SJSA1 (cell line): Measurements from ENCODE around the gene BAK1. TPM values are rescaled to one million over a fixed set of nuclear protein-coding genes. Genes with fewer than 3 reads are reported as not detected.
A peak's percentile ranks its signal among the peaks of the same experiment; 100 is the strongest.

Experiments used
- DNase-seq, 2 experiments: peaks; one replicate each; pipeline ENCODE4 v3.0.0-alpha.2; 2015 to 2020; ENCODE audit warnings: low spot score in 2 of 2, low read depth in 1 of 2
- H3K27ac ChIP-seq: fragments of 250-450 bp; sonication (Bioruptor Pico); 2 replicates; pipeline ENCODE4 v1.5.1; 2020; ENCODE audit warnings: mild to moderate bottlenecking, moderate library complexity
- H3K27me3 ChIP-seq: fragments of 250-450 bp; sonication (Bioruptor Pico); replicated peaks from 2 replicates; pipeline ENCODE4 v1.5.1; 2020; ENCODE audit warnings: mild to moderate bottlenecking, moderate library complexity
- H3K36me3 ChIP-seq: fragments of 250-450 bp; sonication (Bioruptor Pico); 2 replicates; pipeline ENCODE4 v1.5.1; 2020; ENCODE audit warnings: mild to moderate bottlenecking
- H3K4me1 ChIP-seq: fragments of 250-450 bp; sonication (Bioruptor Pico); replicated peaks from 2 replicates; pipeline ENCODE4 v1.6.1; 2021; ENCODE audit warnings: mild to moderate bottlenecking
- H3K4me3 ChIP-seq: fragments of 250-450 bp; sonication (Bioruptor Pico); 2 replicates; pipeline ENCODE4 v1.5.1; 2020; ENCODE audit warnings: mild to moderate bottlenecking
- H3K9me3 ChIP-seq: fragments of 250-450 bp; sonication (Bioruptor Pico); replicated peaks from 2 replicates; pipeline ENCODE4 v1.5.1; 2020; ENCODE audit warnings: mild to moderate bottlenecking
- total RNA-seq: library from RNA; depleted of rRNA; stranded (reverse); fragments of >200 nt; shearing (Covaris generic); gene quantifications from 2 replicates; pipeline ENCODE4 v1.2.3, GENCODE V29; 2014; rRNA removed

Gene BAK1
- 14.3 and 23.3 TPM in 2 replicates for total RNA-seq

DNA sequence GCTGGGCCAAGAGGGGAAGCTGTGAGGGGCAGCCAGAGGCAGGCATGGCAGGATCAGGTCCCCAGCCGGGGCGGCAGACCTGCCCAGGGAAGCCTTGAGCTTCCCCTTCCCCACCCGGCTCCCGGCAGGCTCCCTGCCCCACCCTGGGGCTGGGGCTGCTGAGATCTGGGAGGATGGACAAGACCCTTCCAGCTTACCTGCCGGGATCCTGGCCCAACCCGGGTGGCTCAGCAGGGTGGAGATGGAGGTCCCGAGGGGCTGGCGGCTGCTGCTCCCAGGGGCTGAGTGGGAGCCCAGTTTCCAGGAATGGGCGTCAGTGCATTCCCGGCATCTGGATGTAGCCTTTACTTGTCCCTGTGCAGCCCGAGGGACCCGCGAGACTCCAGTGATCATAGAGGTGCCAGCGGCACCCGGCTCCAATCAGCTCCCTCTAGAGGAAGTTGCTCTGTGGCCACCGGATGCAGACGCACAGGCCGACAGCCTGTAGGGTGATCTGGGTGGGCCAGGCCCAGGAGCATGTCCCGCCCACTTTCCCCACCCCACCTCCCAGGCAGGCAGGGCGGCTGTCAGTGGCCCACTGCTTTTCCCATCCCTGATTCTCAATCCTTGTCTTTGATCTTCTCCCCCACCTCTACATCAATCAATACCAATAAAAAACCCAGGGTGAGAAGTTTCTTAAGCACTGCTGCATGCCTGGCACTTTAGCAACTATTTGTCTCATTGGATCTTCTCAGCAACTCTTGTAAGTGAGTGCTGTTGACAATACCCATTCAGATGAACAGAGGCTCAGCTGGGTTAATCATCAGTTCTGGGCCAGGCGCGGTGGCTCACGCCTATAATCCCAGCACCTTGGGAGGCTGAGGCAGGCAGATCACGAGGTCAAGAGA lies at the start of gene BAK1:
BAK1 (minus strand) TSS at position 449 of the 887 bp plus-strand sequence. CDS start 2,672 bp downstream, outside the sequence.
- peak; percentile 84 to 94 for DNase-seq
- H3K36me3 ChIP-seq: peaks cover 37% of the 10 kb centered on the region
- peak within 1 kb of the TSS; percentile 38 for H3K27ac ChIP-seq

DNA sequence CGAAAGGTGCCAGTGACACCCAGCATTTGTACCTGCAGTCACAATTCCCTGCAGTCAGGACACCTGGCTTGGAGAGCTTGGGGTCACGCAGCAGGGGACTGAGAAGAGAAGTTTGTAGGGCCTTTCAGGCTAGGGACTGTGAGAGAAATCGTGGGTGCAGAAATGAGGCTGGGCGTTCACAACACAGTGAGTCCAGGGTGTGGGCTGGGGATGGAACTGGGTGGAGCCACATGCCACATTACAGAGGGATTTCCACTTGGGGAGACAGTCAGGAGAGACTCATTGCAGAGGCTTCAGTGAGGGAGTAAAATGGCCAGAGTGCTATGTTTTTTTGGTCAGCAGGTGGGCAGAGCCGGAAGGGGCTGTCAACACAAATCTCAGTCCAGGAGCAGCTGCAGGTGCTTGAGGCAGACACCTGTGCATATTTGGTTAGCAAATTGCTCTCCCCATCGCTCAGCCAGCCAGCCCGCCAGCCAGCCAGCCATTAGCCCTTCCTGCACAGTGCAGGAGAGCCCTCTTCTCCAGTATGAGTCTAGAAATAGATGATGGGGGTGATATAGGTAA lies 48.4 kb upstream of the BAK1 start:
- Histone ChIP-seq H3K9me3 (no peaks in the 10 kb centered on the region), H3K27me3 (no peaks in the 10 kb centered on the region), H3K36me3 (peaks cover 19% of the 10 kb centered on the region), H3K27ac (no peak overlapping the region), H3K4me1 (peaks cover 8% of the 10 kb centered on the region), H3K4me3 (no peak overlapping the region)
- no peak for DNase-seq

More for the DNA sequence above, at the start of gene BAK1:
- Histone ChIP-seq H3K4me3 (peak within 1 kb of the TSS; percentile 66), H3K27me3 (no peaks in the 10 kb centered on the region), H3K9me3 (no peaks in the 10 kb centered on the region), H3K4me1 (peaks cover 13% of the 10 kb centered on the region)

DNA sequence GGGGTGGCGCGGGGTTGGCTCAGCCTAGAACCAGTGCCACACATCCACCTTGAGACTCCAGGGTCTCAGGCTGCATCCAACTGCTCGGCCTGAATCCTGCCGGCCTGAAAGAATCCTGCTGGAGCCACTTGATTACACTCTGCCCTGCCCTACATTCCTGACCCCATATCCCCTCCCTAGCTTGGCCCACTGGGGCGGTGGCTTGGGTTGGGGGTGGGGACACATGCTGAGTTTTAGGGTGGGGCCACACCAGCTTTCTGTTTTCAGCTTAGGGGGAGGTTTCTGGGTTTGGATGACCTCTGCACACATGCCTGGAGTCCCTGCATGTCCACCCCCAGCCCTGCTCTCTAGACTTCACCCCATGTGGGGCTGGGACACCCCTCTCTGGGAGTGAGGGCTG lies 47.8 kb upstream of the BAK1 start:
- Histone ChIP-seq H3K4me1 (peaks cover 4% of the 10 kb centered on the region), H3K4me3 (no peak overlapping the region), H3K36me3 (peaks cover 20% of the 10 kb centered on the region), H3K27ac (no peak overlapping the region), H3K9me3 (no peaks in the 10 kb centered on the region), H3K27me3 (no peaks in the 10 kb centered on the region)
- DNase-seq: no peak

DNA sequence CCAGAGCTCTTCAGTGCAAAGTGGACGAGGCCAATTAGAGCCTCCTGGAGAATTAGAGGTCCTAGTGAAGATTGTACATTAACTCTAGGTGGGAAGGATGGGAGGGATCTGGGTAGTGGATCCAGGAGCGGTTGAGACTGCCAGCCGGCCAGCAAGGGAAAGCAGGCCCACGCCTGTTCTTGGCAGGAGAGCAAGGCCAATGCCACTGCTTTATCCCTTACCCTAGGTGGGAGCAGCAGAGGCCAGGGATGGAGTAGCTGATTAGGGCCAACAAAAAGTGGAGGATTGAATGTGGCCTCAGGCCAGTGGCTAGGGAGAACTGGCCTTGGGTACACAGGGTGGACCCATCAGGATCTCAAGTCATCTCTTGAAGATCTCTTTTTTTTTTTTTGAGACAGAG lies 44.8 kb upstream of the BAK1 start:
- no peaks in the 10 kb centered on the region for H3K27me3 ChIP-seq
- no peaks in the 10 kb centered on the region for H3K9me3 ChIP-seq
- H3K36me3 ChIP-seq: peaks cover 23% of the 10 kb centered on the region
- no peak for DNase-seq
- no peak overlapping the region for H3K27ac ChIP-seq
- peaks cover 18% of the 10 kb centered on the region for H3K4me1 ChIP-seq
- H3K4me3 ChIP-seq: no peak overlapping the region

DNA sequence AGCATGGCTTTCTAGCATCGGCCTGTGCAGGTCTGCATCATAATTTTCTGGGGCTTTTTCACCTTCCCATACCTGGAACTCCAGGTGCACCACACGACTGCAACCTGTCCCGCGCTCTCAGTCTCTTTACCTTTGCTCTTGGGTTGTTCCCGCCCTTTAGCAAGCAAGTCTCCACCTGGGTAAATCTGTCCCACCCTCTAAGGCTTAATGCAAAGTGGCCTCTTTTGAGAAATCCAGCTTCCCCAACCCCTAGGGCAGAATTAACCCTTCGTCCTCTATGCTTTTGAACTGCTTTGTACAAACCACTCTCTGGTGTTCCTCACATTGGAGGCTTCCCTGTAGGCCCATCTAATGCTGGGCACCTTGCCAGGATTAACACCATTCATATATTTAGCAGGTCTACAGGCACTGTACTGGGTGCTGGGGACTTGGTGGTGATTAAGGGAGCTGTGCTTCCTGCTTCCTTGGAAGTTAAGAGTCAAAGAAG lies 43.9 kb upstream of the BAK1 start:
- Histone ChIP-seq H3K27me3 (no peaks in the 10 kb centered on the region), H3K4me3 (no peak overlapping the region), H3K27ac (no peak overlapping the region), H3K36me3 (peaks cover 23% of the 10 kb centered on the region), H3K9me3 (no peaks in the 10 kb centered on the region), H3K4me1 (peaks cover 18% of the 10 kb centered on the region)
- no peak for DNase-seq

DNA sequence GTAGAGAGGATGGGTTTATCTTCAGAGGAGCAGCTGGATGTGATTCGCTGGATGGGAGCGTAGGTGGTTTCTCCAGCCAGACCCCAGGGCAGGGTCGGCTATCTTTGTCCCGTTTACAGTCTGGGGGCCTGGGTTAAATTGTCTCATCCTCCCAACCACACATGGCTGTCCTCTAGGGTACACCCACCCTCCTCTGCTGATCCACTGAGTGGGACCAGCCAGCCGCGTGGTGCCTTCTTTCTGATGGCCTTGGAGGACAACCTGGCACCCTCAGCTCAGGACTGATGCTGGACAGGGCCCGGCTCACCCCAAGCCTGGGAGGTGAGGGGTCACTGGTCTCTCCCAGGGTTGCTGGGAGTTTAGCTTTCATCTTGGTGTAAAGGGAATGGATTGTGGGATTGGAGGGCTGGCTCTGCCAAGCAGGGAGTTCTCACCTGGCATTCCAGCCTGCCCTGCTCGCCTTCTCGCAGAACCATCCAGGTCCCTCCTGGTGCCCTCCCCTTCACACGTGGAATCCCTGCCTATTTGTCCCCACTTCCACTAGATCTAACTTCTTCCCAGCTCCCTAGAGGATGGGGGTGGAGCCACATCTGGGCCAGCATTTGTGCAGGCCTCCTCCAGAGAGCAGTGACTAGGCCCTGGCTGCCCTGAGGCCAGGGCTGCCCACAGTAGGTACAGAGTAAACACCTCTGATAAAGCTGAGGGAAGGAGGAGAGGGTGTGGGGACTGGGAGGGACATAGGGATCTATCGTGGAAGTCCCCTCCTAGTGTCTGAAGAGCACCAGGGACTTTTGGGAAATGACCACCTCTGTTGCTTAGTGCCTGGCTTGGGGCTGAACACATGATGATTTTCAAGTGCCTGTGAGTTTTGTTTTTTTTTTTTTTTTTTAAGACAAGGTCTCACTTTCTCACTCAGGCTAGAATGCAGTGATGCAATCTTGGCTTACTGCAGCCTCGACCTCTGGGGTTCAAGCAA lies 42.7 kb upstream of the BAK1 start:
- H3K27me3 ChIP-seq: no peaks in the 10 kb centered on the region
- H3K27ac ChIP-seq: no peak overlapping the region
- peaks cover 18% of the 10 kb centered on the region for H3K4me1 ChIP-seq
- H3K9me3 ChIP-seq: no peaks in the 10 kb centered on the region
- DNase-seq: no peak
- peaks cover 20% of the 10 kb centered on the region for H3K36me3 ChIP-seq
- H3K4me3 ChIP-seq: peak overlapping the region; percentile 75

DNA sequence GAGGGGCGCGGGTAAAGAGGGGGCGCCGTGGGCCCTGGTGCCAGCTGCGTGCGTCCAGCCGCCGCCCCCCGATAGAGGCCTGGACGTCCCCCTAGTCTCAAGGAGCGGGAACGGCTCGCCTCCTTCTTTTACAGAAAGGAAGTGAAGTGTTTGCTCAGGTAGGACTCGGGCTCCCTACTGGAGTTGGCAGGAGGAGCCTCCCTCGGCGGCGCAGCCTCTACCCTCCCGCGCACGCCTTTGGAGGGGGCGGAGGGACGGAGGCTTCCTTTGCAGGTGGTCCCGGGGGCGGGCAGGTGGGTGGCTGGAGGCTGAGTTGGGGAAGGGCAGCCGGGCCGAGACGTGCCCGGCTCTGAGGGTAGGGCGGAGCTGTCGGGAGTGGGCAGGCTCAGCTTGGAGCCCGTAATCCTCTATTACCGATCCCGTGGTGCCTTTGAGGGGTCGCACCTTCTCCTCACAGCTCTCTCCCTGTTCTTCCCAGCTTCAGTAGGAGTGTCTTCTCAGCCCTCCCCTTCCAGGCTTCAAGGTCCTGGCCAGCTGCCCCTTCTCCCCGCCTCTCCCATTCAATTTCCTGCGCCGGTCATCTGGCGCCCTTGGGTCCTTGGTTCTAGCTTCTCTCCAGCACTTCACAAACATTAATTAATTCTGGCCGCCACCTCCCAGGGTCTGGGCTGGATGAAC lies 41.8 kb upstream of the BAK1 start:
- Histone ChIP-seq H3K27me3 (no peaks in the 10 kb centered on the region), H3K4me1 (peaks cover 18% of the 10 kb centered on the region), H3K9me3 (no peaks in the 10 kb centered on the region), H3K4me3 (peak overlapping the region; percentile 75), H3K36me3 (peaks cover 14% of the 10 kb centered on the region), H3K27ac (peak overlapping the region; percentile 28; the same call in 1 of the 2 replicates)
- no peak for DNase-seq

DNA sequence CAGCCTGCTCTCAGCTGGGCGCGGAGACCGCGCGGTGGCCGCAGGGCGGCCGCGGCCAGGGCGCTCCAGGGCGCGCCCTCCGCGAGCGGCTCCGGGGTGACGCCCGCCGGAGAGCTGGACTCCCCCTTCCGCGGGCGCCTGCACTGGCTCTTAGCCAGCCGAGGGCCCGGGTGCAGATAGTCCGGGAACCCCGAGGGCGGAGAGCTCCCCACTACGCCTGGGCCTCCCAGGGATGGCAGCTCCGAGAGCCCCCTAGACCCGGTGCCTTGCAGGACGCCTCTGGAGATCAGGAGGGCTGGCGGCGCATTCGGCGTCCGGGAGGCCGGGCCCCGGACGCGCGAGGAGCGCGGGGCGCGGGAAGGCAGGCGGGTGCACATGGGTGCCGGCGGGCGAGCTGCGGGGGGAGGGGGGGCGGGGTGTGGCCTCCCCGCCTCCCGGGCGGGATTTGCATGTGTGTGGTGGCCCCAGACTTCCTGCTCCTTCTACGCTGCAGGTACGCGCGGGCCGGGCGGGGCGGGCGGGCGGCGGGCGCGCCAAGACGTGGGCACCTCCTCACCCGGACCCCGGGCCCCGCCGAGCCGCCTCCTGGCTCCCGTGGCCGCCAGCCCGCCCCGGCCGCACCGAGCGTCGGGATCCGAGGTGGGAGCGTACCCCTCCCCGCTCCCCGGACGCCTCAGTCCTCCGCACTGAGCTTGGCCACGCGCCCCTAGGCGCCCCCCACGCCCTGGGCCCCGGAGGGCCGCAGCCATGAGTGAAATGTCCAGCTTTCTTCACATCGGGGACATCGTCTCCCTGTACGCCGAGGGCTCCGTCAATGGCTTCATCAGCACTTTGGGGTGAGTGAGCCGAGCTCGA lies 41.0 kb upstream of the BAK1 start, which contains the start of gene ITPR3:
ITPR3 (plus strand) TSS at position 467 of the 855 bp plus-strand sequence; CDS start at position 748, 281 bp downstream.
- Histone ChIP-seq H3K9me3 (no peaks in the 10 kb centered on the region), H3K27ac (peak within 1 kb of the TSS; percentile 36)
- peak in 1 of 2 experiments; percentile 73 for DNase-seq

DNA sequence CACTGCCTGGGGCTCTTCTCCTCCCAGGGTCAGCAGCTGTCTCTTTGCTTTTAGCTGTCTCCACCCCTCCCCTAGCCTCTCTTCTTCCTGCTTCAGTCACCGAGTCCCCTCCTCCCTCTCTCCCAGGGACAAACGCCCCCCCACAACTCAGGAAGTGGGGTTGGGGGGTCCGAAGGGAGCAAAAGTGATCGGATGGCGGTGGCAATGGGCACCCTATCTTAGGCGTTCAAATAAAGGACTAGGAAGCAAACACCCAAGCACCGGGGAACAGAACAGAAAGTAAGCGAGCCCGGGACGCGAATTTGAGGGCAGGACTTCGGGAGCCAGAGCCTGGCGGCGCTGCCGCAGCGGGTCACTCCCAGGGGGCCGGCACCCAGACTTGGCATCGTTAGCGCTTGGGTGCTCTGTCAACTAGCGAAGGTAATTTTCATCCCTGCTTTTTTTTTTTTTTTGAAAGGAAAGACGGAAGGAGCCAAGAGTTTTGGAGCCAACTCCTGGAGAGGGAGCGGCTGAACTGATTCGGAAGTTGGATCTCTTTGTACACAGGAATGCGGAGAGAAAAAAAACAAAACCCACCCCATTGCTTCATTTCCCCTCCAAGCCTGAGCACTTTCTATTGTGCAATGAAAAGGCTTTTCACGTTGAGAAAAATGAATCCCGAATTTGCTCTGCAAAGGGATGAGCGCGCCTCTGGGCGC lies 40.2 kb upstream of the BAK1 start:
- Histone ChIP-seq H3K36me3 (peaks cover 14% of the 10 kb centered on the region), H3K4me3 (peak overlapping the region; percentile 75), H3K27me3 (no peaks in the 10 kb centered on the region), H3K27ac (peak overlapping the region; percentile 36), H3K4me1 (peaks cover 18% of the 10 kb centered on the region), H3K9me3 (no peaks in the 10 kb centered on the region)
- peak in 1 of 2 experiments; percentile 72 for DNase-seq

More for the DNA sequence above, 41.0 kb upstream of the BAK1 start, which contains the start of gene ITPR3:
- Histone ChIP-seq H3K4me3 (peak within 1 kb of the TSS; percentile 75), H3K27me3 (no peaks in the 10 kb centered on the region), H3K4me1 (peaks cover 18% of the 10 kb centered on the region), H3K36me3 (peaks cover 14% of the 10 kb centered on the region)

DNA sequence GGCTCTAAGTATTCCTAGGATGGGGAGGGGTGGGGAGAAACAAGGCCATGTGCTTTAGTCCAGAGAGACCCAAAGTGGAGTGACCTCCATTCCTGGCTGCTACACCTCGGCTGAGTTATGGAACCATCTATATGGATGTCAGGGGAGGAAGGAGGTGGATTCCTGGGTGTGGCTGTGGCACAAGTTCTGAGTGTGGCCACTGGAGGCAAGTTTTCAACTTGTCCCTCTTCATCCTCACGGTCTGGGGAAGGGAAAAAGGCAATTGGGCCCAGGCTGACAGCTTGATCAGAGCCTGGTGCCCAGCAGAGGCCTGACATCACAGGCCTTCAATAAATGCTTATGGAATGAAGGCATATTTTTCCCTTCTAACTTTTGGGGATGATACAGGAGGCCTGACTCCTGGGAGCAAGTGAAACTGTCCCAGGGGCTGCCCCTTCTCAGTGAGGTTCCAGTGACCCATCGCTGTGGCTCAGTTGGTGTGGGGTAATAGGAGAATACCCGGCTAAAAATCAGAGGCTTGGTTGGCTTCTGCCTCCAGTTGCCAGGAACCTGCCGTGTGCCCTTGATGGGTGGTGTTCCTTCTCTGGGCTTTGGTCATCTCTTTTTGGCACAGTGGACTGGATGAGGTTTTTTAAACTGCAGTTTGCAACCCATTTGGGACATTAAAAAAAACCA lies 39.2 kb upstream of the BAK1 start:
- H3K4me1 ChIP-seq: peaks cover 18% of the 10 kb centered on the region
- no peaks in the 10 kb centered on the region for H3K27me3 ChIP-seq
- peaks cover 12% of the 10 kb centered on the region for H3K36me3 ChIP-seq
- no peak overlapping the region for H3K4me3 ChIP-seq
- DNase-seq: no peak
- no peak overlapping the region for H3K27ac ChIP-seq
- H3K9me3 ChIP-seq: no peaks in the 10 kb centered on the region

DNA sequence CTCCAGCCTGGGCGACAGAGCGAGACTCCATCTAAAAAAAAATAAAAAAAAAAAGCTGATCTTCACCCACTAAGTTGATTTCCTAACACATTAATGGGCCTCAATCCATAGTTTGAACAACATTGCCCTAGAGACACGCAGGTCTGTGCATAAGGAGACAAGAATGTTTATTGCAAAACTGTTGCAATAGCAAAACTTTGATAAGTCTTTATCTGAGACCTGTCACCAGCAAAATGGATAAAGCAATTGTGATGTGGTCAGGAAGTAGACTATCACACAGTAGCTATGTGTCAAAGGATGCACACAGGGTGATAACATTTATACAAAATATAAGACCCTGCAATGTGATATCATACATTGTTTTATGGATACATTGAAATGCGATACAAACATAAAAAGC lies 36.8 kb upstream of the BAK1 start:
- peaks cover 14% of the 10 kb centered on the region for H3K4me1 ChIP-seq
- no peaks in the 10 kb centered on the region for H3K27me3 ChIP-seq
- H3K9me3 ChIP-seq: no peaks in the 10 kb centered on the region
- H3K36me3 ChIP-seq: peaks cover 3% of the 10 kb centered on the region; the same call in 1 of the 2 replicates
- DNase-seq: no peak
- no peak overlapping the region for H3K4me3 ChIP-seq
- H3K27ac ChIP-seq: no peak overlapping the region
